ENCODE results near the gene CD80. TPM values are rescaled to one million over a fixed set of nuclear protein-coding genes. Genes with fewer than 3 reads are reported as not detected.

Gene CD80, protein sequence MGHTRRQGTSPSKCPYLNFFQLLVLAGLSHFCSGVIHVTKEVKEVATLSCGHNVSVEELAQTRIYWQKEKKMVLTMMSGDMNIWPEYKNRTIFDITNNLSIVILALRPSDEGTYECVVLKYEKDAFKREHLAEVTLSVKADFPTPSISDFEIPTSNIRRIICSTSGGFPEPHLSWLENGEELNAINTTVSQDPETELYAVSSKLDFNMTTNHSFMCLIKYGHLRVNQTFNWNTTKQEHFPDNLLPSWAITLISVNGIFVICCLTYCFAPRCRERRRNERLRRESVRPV
- 0.16 and 0.26 TPM in 2 replicates for total RNA-seq

GRCh38 chr3:119559441-119559963 lies at the start of gene CD80:
TSS of gene CD80 (minus strand) at chr3:119559614. CDS start at chr3:119557728, 1,886 bp downstream.

GRCh38 chr3:119597548-119598288 lies 38.3 kb upstream of the CD80 start, which contains the start of gene PLA1A:
TSS of gene PLA1A (plus strand) at chr3:119597885. CDS start at chr3:119597914, 29 bp downstream.

GRCh38 chr3:119579366-119580066 lies 20.1 kb upstream of the CD80 start, which contains the start of gene ADPRH:
TSS of gene ADPRH (plus strand) at chr3:119579492. CDS start at chr3:119582170, 2,678 bp downstream.

GRCh38 chr3:119498186-119499011 lies 61.0 kb downstream of the CD80 start, which contains the start of gene TIMMDC1:
TSS of gene TIMMDC1 (plus strand) at chr3:119498547. CDS start at chr3:119498734, 187 bp downstream.

Other genes with a start within 250 kb of the CD80 start
- 35.1 and 45.6 TPM in 2 replicates for gene TMEM39A, start 96.0 kb downstream of the CD80 start, total RNA-seq
- gene POGLUT1, start 90.7 kb downstream of the CD80 start, total RNA-seq: 10.7 and 17.9 TPM in 2 replicates
- gene TIMMDC1, start 61.1 kb downstream of the CD80 start, total RNA-seq: 39.8 and 46.7 TPM in 2 replicates
- gene ADPRH, start 19.9 kb upstream of the CD80 start, total RNA-seq: 1.0 and 1.7 TPM in 2 replicates
- gene PLA1A, start 38.3 kb upstream of the CD80 start, total RNA-seq: 2.1 and 3.5 TPM in 2 replicates
- under 0.01 and 0.26 TPM in 2 replicates for gene POPDC2, start 101.0 kb upstream of the CD80 start, total RNA-seq
- 17.4 and 18.0 TPM in 2 replicates for gene COX17, start 117.8 kb upstream of the CD80 start, total RNA-seq
- gene CFAP91, start 143.4 kb upstream of the CD80 start, total RNA-seq: 0.34 and 0.47 TPM in 2 replicates
- gene NR1I2, start 222.5 kb upstream of the CD80 start, total RNA-seq: under 0.01 TPM in 1 of 2 replicates, not detected in the other